GM19023 (cell line): Measurements from ENCODE around the gene SUMO1.
"Not testable (repeated sequence)": the region's sequence is repeated elsewhere in the genome, so short reads cannot be mapped to it uniquely, and the experiment has no call there.

Experiments used
- ATAC-seq: cut with Tn5 transposase; IDR thresholded peaks from one replicate; pipeline ENCODE4 v1.9.1; 2021; ENCODE audit warnings: mild to moderate bottlenecking, moderate library complexity; ENCODE audit not compliant: unreplicated experiment

SUMO1 gene

DNA sequence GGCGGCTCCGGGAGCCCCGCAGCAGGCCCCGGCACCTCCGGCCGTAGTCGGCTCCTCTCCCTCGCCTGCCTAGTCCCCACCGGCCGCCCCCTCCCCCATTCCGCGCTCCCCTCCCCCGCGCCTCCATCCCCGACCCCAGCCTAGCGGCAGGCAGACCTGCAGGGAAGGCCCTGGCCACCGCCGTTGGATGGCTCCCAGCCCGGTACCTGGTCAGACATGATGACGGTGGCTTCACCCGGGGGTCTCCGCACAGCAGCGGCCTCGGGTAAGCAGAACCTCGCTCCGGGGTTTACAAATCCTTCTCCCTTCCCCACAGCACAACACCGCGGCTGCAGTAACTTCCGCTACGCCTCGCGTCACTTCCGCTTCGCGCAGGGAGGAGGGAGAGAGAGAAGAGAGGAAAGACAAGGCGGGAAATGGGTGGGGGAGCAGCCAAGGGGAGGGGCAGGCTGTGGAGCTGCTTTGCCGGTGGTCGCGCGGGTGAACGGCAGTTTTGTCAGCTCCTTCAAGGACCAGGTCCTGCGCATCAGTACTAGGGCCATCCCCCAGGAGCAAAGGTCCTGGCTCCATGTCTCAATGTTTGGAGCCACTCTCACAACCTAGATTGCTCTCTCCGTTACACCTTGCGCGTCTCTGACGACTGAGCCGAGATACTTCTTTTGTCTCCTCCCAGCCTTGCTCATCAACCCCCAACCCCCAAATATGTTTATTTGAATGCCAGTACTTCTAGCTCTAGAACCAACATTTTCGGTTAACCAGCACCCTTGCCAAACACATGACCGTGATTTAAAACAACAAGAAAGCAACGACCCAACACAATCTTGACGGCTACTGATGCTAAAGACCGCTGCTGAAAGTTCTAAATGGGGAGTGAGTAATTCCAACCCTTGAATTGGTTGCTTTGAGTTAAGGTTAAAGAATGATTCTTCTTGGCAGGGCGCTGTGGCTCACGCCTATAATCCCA, at the start of gene SUMO1:
SUMO1 (minus strand) TSS at position 364 of the 964 bp plus-strand sequence; CDS start at position 218, 146 bp downstream.
- peak; percentile 98 for ATAC-seq

GRCh38 chr2:202286595-202286994, 48.2 kb upstream of the SUMO1 start:
- ATAC-seq = no peak

GRCh38 chr2:202278944-202279343, 40.5 kb upstream of the SUMO1 start:
- ATAC-seq = no peak

DNA sequence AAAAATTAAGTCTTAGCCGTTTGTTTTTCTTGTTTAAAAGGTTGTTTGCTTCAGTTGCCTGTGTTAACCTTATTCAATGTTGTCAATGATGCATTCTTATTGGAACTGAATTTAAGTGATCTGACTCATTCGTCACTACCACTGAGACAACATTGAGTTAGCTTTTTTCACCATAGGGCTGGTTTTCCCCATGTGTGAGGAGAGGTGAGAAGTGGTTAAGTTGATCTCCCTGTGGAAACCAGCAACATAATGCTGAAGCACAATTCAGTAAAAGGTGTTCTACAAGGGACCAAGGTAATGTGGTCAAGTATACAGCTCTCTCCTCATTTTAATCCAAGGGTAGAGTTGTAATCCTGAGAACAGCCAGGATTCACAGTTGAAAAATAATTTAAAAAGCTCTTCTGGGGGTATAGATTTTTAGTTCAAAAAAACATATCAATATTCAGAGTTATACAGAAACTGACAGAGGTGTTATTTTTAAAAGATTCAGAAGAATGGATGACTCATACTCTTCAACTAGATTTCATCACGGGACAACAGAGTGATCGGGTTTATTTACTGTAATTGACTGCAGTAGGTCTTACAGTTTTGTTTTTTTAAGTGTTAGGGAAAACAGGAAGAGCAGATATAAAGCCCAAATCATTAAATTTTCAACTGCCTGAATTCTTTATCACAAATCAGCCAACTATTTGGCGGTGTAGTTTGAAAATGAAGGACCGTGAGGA, 39.8 kb upstream of the SUMO1 start:
- peak; percentile 48 for ATAC-seq

GRCh38 chr2:202276078-202276720, 37.8 kb upstream of the SUMO1 start:
- not testable (repeated sequence) for ATAC-seq

GRCh38 chr2:202270487-202270886, 32.1 kb upstream of the SUMO1 start:
- ATAC-seq = peak; percentile 22

DNA sequence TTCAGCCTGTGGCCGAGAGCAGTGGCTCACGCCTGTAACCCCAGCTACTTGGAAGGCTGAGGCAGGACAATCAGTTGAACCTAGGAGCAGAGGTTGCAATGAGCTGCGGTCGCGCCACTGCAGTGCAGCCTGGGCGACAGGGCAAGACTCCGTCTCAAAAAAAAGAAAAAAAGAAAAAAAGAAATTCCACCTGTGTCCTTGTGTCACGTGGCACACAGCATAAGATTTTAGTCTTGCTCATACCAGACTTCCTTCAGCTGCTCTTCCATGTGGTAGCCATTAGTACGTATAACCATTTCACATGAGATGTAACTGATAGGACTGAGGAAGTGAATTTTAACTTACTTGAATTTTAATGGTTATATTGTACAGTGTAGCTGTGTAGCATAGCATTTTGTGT, 31.2 kb upstream of the SUMO1 start:
- ATAC-seq = no peak

DNA sequence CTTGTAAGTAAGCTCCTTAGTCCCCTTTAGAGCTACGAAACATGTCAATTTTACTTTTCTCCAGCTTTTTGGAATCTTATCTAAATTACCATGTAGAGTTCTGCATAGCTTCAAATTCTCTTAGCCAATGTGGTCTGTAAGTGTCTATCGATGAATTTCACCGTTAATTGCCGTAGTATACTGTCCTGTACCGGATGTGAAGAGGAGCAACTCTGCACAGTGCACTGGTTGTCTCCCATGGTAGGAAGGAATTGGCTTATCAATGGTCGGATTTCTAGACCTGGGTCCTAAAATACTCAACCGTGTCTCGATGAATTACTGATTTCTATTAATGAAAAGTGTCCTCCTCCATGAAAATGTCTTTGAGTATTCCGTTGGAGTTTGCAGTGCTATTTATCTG, 29.1 kb upstream of the SUMO1 start:
- ATAC-seq = no peak

- ATAC-seq = peak; percentile 90
Observed at GRCh38 chr2:202265467-202266277, 27.3 kb upstream of the SUMO1 start, which contains the start of gene NOP58. Gene NOP58 (plus strand): TSS chr2:202265763. CDS start chr2:202265942, 179 bp downstream.

DNA sequence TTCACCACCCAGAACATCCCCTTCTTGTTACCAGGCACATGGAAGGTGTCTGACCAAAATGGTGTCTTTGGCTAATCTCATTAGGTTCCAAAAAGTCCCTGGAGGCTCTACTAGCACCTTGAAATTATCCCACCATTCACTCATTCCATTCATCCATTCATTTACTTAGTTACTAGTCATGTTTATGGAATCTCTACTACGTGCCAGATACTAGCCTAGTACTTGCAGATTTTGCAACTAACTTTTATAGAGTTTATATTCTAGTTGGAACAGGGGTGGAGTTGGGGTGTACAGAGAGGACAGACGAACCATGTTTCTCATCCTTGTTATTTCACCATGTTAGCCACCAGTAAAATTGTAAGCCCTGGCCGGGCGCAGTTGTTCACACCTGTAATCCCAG, 23.1 kb upstream of the SUMO1 start:
- ATAC-seq = no peak

GRCh38 chr2:202251494-202251893, 13.1 kb upstream of the SUMO1 start:
- no peak for ATAC-seq

DNA sequence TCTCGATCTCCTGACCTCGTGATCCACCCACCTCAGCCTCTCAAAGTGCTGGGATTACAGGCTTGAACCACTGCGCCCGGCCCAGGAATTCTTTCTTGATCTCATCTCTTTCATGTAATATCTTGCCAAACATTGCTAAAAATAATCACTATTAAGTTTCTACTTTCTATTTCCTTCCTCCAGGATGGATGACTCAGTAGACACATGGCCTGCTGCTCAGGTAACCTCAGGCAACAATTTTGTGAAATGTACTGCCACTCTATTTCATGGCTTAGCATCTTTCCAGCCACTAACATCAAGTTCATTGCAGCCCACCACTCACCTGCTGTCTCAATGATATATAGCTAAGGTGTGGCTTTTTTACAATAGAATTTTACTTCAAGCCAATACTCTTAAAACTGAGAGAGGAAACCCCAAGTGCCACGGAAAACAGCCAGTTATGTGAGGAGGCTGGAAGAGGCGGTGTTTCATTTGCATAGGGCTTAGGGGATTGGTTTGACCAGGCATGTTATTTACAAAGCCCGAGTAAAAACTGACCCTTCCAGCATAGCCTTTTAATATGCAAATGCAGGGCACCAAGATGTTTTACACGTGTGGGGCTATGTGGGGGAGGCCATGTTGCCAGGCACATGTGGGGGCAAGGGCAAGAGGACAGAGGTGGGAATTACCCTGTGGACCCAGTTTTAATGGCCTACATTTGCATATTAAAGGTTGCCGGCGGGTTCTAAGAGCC, 11.3 kb upstream of the SUMO1 start:
- no peak for ATAC-seq

GRCh38 chr2:202247710-202248109, 9.3 kb upstream of the SUMO1 start:
- not testable (repeated sequence) for ATAC-seq

DNA sequence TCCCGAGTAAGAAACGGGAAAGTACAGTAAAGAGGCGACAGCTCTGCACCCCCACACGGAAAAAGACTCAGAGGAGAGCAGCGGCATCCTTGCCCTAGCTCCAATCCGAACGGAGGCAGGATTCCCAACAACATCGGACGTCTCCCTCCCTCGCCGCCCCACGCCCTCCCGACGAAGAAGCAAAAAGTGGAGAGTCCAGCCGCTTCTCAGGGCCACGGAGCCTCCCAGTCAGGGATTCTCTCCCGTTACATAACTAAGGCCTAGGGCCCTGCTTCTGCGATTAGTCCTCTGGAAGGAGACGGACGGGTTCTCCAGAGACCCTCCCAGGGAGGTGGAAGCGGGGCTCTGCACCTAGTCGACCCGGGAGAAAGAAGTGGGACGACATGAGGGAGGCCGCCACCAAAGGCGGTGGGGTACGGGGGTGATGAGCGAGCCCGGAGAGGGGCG, 587 bp downstream of the SUMO1 start:
- ATAC-seq = peak; percentile 44

DNA sequence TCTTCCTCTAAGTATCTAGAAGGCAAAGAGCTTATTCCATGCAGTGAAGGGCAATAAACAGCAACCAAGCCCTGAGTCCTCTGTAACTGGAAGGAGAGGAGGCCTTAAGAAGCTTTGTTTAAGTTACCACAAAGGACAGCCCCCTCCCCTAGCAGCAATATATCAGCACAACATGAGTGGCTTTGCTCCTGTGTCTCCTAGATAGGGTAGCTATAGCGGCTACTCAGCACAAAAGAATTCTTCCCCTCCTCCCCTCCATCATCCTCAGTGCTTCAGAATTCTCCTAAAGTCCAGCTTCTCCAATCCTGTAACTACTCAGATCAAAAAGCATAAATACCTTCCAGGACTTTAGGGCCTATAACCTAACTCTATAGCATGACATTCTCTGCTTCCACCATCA, 16.5 kb downstream of the SUMO1 start:
- ATAC-seq = no peak

GRCh38 chr2:202215179-202215578, 23.2 kb downstream of the SUMO1 start:
- ATAC-seq = no peak

- ATAC-seq = no peak
Observed at GRCh38 chr2:202208526-202208925, 29.9 kb downstream of the SUMO1 start.

DNA sequence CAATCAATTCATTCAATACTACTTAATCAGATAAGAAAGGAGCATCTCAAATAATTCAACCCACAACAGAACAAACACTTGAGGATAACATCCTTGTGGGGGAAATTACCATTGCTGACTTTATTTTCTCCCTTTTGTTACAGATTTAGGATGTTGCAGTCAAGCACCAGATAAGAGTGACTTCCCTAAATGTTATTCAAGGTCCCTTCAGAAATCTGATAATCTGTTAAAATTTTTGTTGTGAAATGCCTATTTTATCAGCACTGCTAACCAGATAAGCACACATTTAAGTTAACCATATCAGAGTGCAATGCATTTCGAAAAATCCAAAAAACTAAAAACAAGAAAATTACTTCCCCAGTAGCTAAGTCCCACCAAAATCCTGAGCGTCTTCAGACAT, 33.5 kb downstream of the SUMO1 start:
- ATAC-seq = no peak

GRCh38 chr2:202203348-202203747, 35.0 kb downstream of the SUMO1 start:
- ATAC-seq = no peak
